ENCODE data around the gene FAM83G. TPM values are rescaled to one million over a fixed set of nuclear protein-coding genes. Genes with fewer than 3 reads are reported as not detected.
A peak's percentile ranks its signal among the peaks of the same experiment; 100 is the strongest.

FAM83G gene
- total and polyA plus RNA-seq, 2 donors (not counting 1 experiment from before 2014, with no cell fraction given) = 2.4 to 6.3 TPM

GRCh38 chr17:18981642-18982424 lies 22.7 kb downstream of the FAM83G start:
- no peaks in the 10 kb centered on the region for H4K20me1 ChIP-seq (ENCODE audit: control insufficient read depth, extremely low read depth, insufficient read depth, low read length)
- peak overlapping the region; percentile 69 for H3K27ac ChIP-seq (ENCODE audit: insufficient read depth, low read length)
- TF ChIP-seq EZH2 (IDR thresholded peaks at IDR 0.05; ENCODE audit: low read length, missing control alignments) = no peak

DNA sequence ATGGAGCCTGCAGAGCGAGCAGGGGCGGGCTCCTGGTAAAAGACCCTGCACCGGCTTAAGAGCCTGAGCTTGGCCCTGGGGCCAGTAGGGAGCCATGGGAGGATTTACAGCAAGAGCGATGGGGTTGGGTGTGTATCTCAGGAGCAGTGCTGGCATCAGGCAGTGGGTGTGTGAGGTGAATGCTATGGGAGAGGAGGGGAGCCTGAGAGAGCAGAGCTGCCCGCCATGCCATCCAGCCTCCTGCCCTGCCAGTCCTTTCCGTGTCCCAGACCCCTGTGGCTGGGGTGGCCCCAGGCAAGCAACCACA lies 23.3 kb downstream of the FAM83G start:
- no peak for TF ChIP-seq EZH2 (IDR thresholded peaks at IDR 0.05; ENCODE audit: low read length, missing control alignments)
- TF ChIP-seq, protein P1, sequence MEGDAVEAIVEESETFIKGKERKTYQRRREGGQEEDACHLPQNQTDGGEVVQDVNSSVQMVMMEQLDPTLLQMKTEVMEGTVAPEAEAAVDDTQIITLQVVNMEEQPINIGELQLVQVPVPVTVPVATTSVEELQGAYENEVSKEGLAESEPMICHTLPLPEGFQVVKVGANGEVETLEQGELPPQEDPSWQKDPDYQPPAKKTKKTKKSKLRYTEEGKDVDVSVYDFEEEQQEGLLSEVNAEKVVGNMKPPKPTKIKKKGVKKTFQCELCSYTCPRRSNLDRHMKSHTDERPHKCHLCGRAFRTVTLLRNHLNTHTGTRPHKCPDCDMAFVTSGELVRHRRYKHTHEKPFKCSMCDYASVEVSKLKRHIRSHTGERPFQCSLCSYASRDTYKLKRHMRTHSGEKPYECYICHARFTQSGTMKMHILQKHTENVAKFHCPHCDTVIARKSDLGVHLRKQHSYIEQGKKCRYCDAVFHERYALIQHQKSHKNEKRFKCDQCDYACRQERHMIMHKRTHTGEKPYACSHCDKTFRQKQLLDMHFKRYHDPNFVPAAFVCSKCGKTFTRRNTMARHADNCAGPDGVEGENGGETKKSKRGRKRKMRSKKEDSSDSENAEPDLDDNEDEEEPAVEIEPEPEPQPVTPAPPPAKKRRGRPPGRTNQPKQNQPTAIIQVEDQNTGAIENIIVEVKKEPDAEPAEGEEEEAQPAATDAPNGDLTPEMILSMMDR (conservative IDR thresholded peaks at IDR 0.05 in 1 of 2, IDR thresholded peaks at IDR 0.05 in 1 of 2; ENCODE audit: low read depth in 1 of 2, low read length in 2 of 2) = no peak
- Histone ChIP-seq H4K20me1 (ENCODE audit: control insufficient read depth, extremely low read depth, insufficient read depth, low read length) (no peaks in the 10 kb centered on the region), H3K36me3 (ENCODE audit: control insufficient read depth, insufficient read depth, low read length) (peaks cover 9% of the 10 kb centered on the region), H3K9ac (ENCODE audit: insufficient read depth, low read length) (no peak overlapping the region), H2AFZ (ENCODE audit: low read length) (no peak overlapping the region), H3K4me1 (ENCODE audit: control insufficient read depth, extremely low read depth, insufficient read depth, low read length) (peaks cover 20% of the 10 kb centered on the region), H3K27ac (ENCODE audit: insufficient read depth, low read length) (peak overlapping the region; percentile 69), H3K79me2 (ENCODE audit: control insufficient read depth, insufficient read depth, low read length) (no peaks in the 10 kb centered on the region), H3K27me3 (ENCODE audit: control insufficient read depth, insufficient read depth, low read length) (no peaks in the 10 kb centered on the region), H3K4me3 (replicated peaks in 1 of 4; ENCODE audit: control extremely low read depth in 1 of 4, insufficient read depth in 1 of 4, low read depth in 3 of 4, low read length in 4 of 4) (no peak overlapping the region), H3K9me3 (ENCODE audit: control insufficient read depth, insufficient read depth, low read depth, low read length) (no peaks in the 10 kb centered on the region), H3K4me2 (ENCODE audit: extremely low read depth, insufficient read depth, low read length) (no peak overlapping the region)
- no peak for DNase-seq (ENCODE audit: low read depth in 2 of 2)

More at GRCh38 chr17:18981642-18982424, 22.7 kb downstream of the FAM83G start:
- no peaks in the 10 kb centered on the region for H3K27me3 ChIP-seq (ENCODE audit: control insufficient read depth, insufficient read depth, low read length)
- H2AFZ ChIP-seq (ENCODE audit: low read length) = peak overlapping the region; percentile 4
- no peak overlapping the region for H3K4me3 ChIP-seq (replicated peaks in 1 of 4; ENCODE audit: control extremely low read depth in 1 of 4, insufficient read depth in 1 of 4, low read depth in 3 of 4, low read length in 4 of 4)
- no peaks in the 10 kb centered on the region for H3K9me3 ChIP-seq (ENCODE audit: control insufficient read depth, insufficient read depth, low read depth, low read length)
- no peaks in the 10 kb centered on the region for H3K79me2 ChIP-seq (ENCODE audit: control insufficient read depth, insufficient read depth, low read length)
- H3K36me3 ChIP-seq (ENCODE audit: control insufficient read depth, insufficient read depth, low read length) = peaks cover 8% of the 10 kb centered on the region
- peaks cover 20% of the 10 kb centered on the region for H3K4me1 ChIP-seq (ENCODE audit: control insufficient read depth, extremely low read depth, insufficient read depth, low read length)
- DNase-seq (ENCODE audit: low read depth in 2 of 2) = peak; percentile 69 to 83
- no peak overlapping the region for H3K4me2 ChIP-seq (ENCODE audit: extremely low read depth, insufficient read depth, low read length)
- peak overlapping the region; percentile 46 for H3K9ac ChIP-seq (ENCODE audit: insufficient read depth, low read length)

- H4K20me1 ChIP-seq (ENCODE audit: control insufficient read depth, extremely low read depth, insufficient read depth, low read length) = no peaks in the 10 kb centered on the region
- no peak overlapping the region for H3K9ac ChIP-seq (ENCODE audit: insufficient read depth, low read length)
- TF ChIP-seq EZH2 (IDR thresholded peaks at IDR 0.05; ENCODE audit: low read length, missing control alignments) = no peak
- TF ChIP-seq, protein P1 (conservative IDR thresholded peaks at IDR 0.05 in 1 of 2, IDR thresholded peaks at IDR 0.05 in 1 of 2; ENCODE audit: low read depth in 1 of 2, low read length in 2 of 2) = no peak
- peak in 1 of 2 donors; percentile 70 for DNase-seq (ENCODE audit: low read depth in 2 of 2)
- peaks cover 20% of the 10 kb centered on the region for H3K4me1 ChIP-seq (ENCODE audit: control insufficient read depth, extremely low read depth, insufficient read depth, low read length)
- H3K36me3 ChIP-seq (ENCODE audit: control insufficient read depth, insufficient read depth, low read length) = peaks cover 10% of the 10 kb centered on the region
- H2AFZ ChIP-seq (ENCODE audit: low read length) = no peak overlapping the region
- H3K27ac ChIP-seq (ENCODE audit: insufficient read depth, low read length) = peak overlapping the region; percentile 69
- H3K4me3 ChIP-seq (replicated peaks in 1 of 4; ENCODE audit: control extremely low read depth in 1 of 4, insufficient read depth in 1 of 4, low read depth in 3 of 4, low read length in 4 of 4) = no peak overlapping the region
- no peaks in the 10 kb centered on the region for H3K9me3 ChIP-seq (ENCODE audit: control insufficient read depth, insufficient read depth, low read depth, low read length)
- no peaks in the 10 kb centered on the region for H3K27me3 ChIP-seq (ENCODE audit: control insufficient read depth, insufficient read depth, low read length)
- H3K79me2 ChIP-seq (ENCODE audit: control insufficient read depth, insufficient read depth, low read length) = no peaks in the 10 kb centered on the region
- H3K4me2 ChIP-seq (ENCODE audit: extremely low read depth, insufficient read depth, low read length) = no peak overlapping the region
Observed at GRCh38 chr17:18980682-18981334, 23.8 kb downstream of the FAM83G start.

Measured in fibroblast of lung (primary cell).